ENCODE data around the gene ZNF654.
"Not testable (repeated sequence)": the region's sequence is repeated elsewhere in the genome, so short reads cannot be mapped to it uniquely, and the experiment has no call there.

The ZNF654 gene

DNA sequence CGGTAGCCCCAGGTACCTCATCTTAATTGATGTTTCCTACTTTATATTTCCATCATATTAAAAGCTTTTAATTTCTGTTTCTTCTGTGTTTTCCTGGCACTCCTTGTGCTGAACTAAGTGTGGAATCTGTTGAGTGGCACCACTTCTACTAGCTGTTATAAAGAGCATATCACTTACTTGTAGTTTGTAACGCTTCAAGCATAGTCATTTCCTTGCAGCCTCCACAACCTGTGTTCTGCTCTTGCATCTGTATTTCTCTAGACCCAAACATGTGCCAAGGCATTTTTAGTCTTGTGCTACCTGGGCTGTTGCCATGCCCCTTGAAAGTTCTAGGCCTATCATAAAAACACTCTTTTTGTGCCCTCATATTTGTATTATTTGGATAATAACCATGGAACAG is 16.0 kb downstream of the ZNF654 start:
- DNase-seq: no peak

DNA sequence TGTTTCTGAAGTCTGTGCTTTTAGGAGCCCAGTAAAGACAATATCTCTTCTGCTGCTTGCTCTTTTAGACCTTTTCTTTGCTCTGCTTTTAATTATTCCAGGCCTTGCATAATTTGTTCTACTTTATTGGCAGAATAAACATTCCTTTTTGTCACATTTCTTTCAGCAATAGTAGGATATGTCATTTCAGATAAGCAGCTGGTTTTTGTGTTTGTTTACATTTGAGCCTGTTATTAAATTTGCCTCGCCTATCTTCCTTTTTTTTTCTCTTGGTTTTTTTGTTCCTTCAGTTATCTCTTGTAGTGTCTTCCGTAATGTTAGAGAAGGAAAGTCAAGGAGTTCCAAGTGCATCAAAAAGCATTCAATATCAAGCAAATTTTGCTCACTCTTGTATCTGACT is 16.4 kb downstream of the ZNF654 start:
- DNase-seq: no peak

DNA sequence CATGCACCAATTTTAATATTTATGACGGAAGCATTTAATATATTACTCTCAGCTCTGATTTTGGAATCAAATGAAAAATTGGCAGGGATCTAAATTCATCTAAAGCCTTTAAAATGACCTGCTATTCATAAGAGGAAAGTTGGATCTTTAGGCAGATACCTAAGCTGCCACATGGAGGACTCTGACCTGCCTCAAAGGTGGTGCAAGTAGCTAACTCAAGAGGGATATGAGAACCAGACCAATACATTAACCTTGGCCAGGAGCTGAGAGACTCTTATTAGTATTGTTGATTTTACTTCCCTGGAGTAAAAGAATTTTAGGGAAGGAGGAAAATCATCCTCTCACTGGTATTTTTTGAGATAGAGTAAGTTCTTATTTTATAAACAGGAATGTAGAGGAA is 17.7 kb downstream of the ZNF654 start:
- DNase-seq: no peak

DNA sequence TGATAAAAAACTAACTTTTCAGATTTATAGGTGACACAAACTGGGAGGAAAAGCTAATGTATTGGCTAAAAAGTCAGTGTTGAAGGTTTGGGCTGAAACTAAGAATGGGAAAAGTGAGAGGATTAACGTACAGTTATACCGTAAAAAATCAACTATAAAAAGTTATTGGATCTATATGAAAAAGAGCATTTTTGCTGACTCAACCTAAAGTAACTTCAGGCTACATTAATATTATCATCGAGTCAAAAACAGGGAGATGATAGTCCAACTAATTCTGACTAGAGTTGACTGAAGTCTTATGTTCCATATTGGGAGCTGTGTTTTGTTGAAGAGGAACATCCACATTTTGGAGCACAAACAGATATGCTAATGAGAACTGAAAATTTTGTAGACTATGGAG is 19.9 kb downstream of the ZNF654 start:
- no peak for DNase-seq

DNA sequence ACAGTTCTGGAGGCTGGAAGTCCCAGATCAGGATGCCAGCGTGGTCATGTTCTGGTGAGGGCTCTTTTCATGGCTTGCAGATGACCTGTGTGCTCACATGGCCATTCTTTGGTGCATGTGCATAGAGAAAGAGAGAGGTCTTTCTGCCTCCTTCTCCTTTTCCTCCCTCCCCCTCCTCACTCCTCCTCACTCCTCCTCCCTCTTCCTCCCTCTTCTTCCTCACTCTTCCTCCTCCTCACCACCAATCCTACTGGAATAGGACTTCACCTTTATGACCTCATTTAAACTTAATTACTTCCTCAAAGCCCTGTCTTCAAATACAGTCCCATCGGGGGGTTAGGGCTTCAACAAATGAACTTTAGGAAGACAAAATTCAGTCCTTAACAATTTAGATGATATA is 23.8 kb downstream of the ZNF654 start:
- no peak for DNase-seq

DNA sequence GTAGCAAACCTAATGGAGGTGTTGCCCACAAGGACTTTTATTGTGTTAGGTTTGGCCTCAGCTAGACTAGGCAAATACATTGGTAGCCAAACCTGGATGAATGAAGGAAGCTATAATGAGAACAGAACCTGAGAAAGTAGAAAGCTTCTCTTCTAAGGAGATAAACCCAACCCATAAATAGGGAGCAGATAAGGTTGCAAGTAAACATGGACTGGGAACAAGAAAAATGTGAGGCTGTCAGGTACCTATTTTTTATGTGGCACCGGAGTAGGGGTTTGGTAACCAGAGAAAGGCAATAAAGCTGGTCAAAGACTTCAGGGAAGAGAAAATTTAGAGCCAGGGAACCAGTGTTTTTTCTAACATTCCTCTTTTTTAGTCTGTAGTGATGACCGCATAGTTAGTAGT is 25.0 kb downstream of the ZNF654 start:
- no peak for DNase-seq

DNA sequence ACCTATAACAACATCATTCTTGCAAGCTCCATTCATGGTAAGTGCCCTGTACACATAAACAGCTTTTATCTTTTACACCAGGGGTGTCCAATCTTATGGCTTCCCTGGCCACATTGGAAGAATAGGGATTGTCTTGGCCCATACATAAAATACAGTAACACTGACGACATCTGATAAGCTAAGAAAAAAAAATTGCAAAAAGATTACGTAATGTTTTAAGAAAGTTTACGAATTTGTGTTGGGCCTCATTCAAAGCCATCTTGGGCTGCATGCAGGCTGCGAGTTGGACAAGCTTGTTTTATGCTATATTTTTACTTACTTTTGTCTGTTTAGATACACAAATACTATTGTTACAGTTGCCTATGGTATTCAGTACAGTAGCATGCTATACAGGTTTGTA is 31.6 kb downstream of the ZNF654 start:
- DNase-seq: no peak

DNA sequence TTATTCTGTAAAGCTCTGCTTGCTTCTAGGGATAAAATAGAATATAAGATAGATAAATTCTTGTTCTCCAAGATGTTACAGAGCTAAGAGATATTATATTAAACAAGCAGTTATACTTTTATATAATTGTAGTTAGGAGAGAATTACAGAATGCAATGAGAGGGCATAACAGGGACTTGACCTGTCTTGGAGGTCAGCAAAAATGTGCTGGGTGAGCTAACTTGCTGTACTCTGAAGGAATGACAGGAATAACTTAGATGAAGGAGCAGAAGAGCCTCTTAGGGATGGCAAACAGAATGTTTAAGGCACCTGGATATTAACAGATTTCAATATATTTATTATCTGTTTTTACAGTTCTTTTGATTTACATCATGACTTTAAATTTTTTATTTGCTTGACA is 33.2 kb downstream of the ZNF654 start:
- no peak for DNase-seq

DNA sequence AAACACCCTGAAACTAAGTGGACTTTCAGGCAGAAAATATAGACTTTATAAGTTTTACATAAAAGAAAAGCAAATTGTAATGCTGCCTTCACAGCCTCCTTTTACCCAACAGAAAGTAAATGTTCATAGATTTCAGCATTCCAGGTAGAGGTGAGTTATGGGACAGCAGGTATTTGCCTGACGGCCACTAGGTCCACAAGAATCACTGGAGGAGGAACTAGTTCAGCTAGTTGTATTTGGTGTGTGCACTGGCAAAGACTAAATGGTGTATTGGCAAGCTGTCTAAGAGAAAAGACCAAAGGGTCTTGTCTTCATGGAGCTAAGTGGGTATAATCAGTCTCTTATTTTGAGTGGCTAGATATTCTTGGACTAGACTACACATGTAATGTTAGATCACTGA is 34.2 kb downstream of the ZNF654 start:
- DNase-seq: no peak

DNA sequence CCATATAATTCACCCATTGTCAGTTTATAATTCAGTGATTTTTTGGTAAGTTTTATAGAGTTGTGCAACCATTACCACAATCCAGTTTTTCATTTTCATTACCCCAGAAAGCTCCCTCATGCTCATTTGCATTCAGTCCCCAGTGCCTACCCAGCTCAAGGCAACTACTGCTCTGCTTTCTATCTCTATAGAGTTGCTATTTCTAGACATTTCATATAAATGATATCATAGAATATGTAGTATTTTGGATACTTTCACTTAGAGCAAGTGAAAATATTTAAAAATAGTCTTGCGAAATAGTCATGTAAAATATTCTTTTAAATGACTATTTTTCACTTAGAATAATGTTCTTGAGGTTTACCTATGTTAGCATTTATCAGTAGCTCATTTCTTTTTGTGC is 42.1 kb downstream of the ZNF654 start:
- no peak for DNase-seq

DNA sequence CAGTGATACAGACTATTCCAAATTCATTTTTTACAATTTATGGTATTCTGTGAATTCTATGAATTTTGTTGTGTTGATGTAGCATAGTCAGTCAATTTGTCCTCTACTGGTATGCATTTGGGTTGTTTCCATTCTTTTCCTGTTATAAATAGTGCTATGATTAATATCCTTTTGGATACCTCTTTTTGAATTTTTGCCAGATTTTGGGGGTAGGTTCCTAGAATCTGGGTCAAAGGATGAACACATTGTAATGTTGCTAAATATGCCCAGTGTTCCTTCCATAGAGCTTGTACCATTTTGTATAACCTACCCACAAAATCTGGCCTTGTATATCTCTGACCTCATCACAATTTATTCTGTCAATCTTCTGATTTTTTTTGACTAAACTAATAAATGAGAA is 46.3 kb downstream of the ZNF654 start:
- DNase-seq: no peak

DNA sequence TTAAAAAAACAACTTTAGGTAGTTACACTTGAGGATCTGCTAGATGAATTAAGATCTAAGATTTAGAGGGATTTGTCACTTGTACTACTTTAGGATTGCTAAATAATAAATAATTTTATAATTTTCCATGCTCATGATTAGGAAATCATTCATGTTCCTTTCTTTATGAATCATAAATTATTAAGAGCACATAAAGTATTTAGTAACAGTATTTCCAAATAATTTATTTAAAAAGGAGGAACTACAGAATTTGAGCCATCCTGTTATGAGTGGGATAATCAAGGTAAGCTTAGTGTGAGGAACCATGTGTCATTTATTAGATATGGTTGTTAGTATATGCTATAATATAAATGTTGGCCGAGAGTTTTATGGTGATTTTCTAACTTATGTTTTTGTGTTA is 53.2 kb downstream of the ZNF654 start:
- DNase-seq: no peak

DNA sequence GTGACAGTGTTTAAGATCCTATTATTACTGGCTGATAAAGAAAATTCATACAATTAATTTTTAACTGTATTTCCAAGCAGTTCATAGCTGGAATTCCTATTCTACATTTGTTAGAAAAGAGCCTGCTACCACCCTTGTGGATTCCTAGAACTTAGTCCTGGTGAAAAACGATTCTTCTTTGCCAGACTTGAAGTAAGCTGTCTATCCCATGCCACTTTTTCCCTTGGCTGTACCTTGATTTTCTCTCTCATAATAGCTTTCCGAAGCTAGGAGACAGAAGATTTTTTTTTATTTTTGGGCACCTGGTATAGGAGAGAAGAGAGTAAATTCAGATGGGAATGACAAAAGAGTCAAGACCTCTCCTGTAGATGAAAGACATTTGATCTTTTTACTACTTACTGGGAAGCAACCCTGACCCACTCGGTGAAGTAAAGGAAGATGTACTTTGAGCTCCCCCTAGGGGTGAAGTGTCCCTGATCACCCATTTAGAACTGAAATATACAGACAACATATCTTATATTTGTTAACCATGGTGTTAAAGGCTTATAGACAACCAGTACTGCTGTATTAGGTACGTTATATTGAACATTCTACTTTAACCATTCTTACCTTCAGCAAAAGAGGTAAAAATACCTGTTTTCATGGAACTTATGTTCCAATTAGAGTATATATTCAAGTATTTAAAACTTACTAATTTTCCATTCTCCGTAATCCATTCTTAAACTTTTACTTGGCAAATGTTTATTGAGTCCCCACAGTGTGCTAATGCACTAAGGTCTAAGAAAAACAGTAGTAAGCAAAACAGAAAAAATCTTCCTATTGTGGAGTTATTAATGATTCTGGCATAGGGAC is 54.5 kb downstream of the ZNF654 start:
- peak; percentile 79 for DNase-seq

DNA sequence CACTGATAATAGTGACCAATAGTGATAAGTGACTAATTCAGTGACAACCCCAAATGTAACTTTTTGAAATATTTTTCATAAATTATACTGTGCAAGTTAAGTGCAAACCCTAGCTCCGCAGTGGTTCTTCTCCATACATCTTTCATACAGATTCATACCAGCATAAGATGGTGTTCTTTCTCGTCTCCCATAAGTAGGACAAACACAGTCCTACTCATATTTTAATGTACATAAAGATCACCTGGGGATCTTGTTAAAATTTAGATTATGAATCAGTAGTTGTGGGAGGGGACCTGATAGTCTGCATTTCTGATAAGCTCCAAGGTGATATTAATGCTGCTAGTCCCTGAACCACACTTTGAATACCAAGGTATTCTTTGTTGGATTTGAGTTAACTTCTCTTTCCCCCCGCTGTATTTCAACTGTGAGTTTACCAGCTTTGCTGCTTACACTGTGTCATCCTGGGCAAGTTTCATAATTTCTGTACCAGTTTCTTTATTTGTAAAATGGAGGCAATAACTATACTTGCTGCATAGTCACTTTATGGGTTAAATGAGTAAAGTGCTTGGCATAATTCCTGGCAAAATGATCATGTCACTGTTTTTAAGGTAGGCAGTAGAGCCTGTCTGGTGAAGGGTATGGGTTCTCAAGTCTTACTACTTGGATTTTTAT is 56.0 kb downstream of the ZNF654 start:
- DNase-seq: peak; percentile 80

DNA sequence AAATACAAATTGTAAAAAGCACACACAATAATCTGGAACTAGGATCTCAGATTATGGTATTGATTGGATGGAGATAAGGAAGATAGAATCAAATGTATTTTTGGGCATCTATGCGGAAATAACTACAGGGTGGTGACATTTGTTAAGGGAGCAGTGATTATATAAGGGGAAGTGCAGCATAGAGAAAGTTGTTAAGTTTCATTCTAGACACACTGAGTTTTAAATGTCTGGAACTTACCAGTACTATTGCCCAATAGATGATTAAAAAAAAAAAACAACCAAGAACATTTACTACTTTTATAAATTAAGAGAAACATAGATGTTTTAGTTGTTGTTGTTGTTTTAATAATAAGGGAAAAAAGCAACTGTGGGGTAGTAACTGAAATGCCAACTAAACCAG is 58.6 kb downstream of the ZNF654 start:
- no peak for DNase-seq

DNA sequence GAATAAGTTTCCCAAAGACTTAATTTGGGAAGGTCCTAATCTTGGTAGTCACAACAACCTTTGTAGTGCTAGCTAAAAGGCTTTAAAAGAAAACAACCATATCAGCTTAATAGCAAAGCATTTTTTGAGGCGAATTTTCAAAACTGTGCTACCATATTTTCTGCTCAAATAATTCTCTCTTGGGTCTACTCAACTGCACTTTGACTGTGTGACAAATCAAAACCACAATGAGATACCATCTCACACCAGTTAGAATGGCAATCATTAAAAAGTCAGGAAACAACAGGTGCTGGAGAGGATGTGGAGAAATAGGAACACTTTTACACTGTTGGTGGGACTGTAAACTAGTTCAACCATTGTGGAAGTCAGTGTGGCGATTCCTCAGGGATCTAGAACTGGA is 59.5 kb downstream of the ZNF654 start:
- DNase-seq: not testable (repeated sequence)

DNA sequence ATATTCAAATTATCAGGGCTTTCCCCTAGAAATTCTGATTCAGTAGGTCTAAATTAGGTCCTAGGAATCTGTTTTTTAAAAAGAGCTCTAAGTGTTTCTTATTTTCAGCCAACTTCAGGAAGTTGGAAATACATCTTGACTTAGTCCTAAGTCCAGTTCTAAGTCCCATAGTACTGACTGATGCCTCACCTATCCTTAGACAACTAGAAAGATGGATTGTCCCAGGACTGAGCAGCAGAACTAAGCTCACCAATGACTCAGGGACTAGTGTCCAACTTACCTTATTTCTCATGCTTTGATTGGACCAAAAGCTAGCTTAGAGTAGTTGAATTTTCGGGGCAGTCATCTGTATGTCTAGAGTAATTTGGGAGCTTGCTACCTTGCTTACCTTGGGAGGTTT is 64.5 kb downstream of the ZNF654 start:
- DNase-seq: no peak

DNA sequence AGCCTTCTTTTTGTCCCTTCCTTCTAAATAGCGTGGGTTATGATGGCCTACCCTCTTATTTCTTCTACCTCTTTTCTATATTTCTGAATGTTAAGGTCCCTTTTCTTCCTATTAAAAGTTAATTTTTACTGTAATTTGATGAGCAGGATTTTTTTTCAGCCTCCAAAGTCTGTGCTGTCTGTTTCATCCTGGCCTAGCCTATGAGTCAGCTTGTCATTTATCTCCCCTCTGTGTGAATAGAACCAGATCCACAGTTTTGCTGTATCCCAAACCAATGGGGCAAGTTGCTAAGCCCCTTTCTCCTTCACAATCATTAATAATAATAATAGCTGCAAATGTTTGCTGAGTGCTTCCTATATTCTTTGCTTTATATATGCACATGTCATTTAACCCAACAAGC is 72.6 kb downstream of the ZNF654 start:
- no peak for DNase-seq

DNA sequence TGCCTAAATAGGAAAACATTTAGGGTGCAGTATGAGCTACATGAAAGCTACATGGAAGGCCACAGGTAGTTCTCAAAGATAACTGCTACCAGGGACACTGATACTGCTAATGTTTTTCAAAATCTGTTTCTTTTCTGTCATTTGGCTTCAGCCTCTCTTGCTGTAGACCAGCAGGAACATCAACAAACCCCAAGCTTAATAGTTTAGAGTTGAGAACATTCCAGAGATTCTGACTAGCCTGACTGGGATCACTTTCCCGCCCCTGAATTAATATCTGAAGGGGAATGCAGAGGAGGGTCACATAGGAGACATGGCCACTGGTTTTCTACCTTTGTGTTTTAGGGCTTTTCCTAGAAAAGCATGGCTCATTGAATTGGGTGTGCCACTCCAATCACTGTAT is 73.8 kb downstream of the ZNF654 start:
- DNase-seq: no peak

DNA sequence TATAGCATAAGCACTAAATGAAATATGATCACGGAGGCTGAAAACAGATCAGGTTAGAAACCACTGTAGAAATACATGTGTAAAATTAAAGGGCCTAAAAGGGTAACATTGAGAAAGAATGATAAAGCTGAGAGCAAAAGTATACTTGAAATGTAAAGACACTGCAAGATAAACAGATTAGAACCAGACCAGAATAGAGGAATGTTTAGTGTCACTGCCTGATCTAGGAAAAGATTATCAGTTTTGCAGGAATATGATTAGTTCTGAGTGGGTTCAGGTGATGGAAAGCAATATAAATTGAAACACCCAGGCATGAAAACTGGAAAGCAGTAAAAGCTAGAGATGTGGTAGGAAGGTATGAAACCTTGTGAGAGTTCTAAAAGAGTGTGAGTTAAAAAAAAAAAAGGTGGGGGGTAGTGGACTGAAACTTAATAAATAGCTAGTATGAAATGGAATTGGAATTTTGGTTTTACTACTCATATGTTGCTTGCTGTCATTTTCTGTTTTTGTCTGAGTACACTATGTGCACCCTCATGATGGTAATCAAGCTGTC is 74.7 kb downstream of the ZNF654 start:
- no peak for DNase-seq

DNA sequence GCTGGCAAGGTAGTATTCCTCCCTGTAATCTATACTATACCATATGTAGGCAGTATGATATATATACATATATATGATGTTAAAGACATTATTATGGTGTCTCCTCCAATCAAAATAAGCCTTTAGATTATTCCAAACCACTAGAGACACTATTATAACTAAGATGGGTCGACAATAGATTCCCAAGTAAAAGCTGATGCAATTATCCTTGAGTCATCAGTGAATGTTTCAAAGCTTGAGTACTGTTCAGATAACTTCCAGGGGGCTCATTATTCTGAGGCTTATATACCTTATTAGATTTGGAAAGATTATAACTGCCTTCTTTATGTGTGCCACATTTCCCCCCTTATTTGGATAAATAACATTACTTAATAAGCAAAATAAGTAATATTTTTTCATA is 78.8 kb downstream of the ZNF654 start:
- DNase-seq: no peak

DNA sequence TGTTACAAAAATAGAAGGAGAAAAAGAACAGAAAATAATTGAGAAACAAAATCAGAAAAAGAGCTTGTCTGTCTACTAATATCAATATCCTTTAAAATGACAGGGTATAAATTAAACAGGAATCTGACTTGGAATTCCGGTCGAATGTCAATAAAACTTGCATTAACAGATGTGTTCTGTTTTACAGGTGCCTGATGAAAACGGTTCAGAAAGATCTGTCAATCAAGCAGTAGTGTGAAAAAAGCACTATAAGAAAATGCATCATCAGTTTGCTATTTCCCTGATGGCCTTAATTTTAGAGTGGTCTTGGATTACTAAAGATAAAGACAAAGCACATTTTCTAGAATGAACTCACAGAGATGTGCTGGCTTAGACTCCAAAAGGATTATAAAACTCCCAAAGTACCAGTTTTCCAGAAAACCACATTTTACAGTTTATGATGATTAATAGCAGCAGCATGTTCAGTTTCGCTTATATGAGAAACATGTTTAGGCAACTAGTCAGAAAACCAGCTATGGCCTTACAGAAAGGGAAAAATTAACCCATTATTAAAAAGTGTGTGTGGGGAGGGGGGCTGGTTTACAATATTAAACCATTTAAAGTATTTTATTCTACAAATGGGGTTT is 82.5 kb downstream of the ZNF654 start:
- DNase-seq: no peak

DNA sequence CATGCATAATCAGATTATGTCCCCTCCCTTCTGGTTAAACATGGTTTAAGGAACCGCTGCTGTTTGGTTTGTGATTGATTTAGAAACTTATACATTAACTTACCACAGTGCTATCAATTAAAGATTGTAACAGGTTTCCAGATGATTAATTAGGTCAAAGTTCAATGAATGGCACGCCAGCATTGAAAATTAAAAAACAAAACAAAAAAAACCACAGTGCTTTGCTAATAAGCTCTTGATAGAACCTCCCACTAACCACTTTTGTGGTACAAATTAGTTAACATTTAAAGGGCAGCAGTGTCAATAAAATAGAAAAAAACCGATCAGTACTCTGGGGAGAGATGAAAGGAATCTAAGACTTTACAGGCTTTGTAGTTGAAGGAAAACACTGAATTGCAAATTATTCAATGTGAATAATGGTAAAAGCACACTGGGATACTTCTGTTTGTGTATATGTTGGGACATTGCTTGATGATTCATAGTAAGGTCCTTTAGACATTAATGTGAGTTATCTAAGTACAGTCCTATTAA is 83.1 kb downstream of the ZNF654 start:
- DNase-seq: peak; percentile 12

DNA sequence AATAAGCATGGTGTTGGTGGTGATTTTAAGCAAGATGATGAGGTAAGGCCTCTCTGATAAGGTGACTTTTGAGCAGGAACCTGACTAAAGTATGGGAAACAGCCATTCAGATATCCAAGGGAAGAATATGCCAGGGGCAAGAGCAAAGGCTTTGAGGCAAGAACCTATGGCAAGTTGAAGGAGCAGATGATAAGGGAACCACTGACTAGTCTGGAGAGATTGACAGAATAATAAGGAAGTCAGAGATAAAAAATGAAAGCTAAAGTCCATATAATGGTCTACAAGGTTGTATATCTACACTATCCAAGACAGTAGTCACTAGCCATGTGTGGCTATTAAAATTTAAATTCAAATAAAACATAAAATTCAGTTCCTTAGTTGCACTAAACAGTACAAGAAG is 88.2 kb downstream of the ZNF654 start:
- no peak for DNase-seq
